SKM-1 (cell line): ENCODE results near the gene HDAC11.
"Not testable (repeated sequence)": the region's sequence is repeated elsewhere in the genome, so short reads cannot be mapped to it uniquely, and the experiment has no call there.

ENCODE experiments used
- DNase-seq: peaks from one replicate; lab custom pipeline; 2025; ENCODE audit not compliant: unreplicated experiment; lab: John Stamatoyannopoulos, UW

HDAC11 gene

GRCh38 chr3:13492976-13493866 lies 13.1 kb downstream of the HDAC11 start:
- no peak for DNase-seq

- DNase-seq, result no peak
Measured at GRCh38 chr3:13493867-13494441, 13.8 kb downstream of the HDAC11 start.

- peak; percentile 13 for DNase-seq
Measured at GRCh38 chr3:13494463-13495350, 14.6 kb downstream of the HDAC11 start.

- no peak for DNase-seq
Measured at GRCh38 chr3:13495351-13495813, 15.3 kb downstream of the HDAC11 start.

- peak; percentile 80 for DNase-seq
Measured at GRCh38 chr3:13495921-13496723, 16.0 kb downstream of the HDAC11 start.

- no peak for DNase-seq
Measured at GRCh38 chr3:13496879-13497278, 16.8 kb downstream of the HDAC11 start.

- DNase-seq, result no peak
Measured at GRCh38 chr3:13497386-13497785, 17.3 kb downstream of the HDAC11 start.

GRCh38 chr3:13498354-13499060 lies 18.4 kb downstream of the HDAC11 start:
- no peak for DNase-seq

- DNase-seq, result not testable (repeated sequence)
Measured at GRCh38 chr3:13499246-13499645, 19.1 kb downstream of the HDAC11 start.

GRCh38 chr3:13500133-13500885 lies 20.2 kb downstream of the HDAC11 start:
- DNase-seq, result no peak

- DNase-seq, result no peak
Measured at GRCh38 chr3:13501056-13501455, 20.9 kb downstream of the HDAC11 start.

- DNase-seq, result no peak
Measured at GRCh38 chr3:13501521-13501920, 21.4 kb downstream of the HDAC11 start.

GRCh38 chr3:13501958-13502790 lies 22.1 kb downstream of the HDAC11 start:
- DNase-seq, result no peak

GRCh38 chr3:13502791-13503060 lies 22.6 kb downstream of the HDAC11 start:
- DNase-seq, result no peak

- no peak for DNase-seq
Measured at GRCh38 chr3:13504161-13504831, 24.2 kb downstream of the HDAC11 start.

- no peak for DNase-seq
Measured at GRCh38 chr3:13505147-13506130, 25.3 kb downstream of the HDAC11 start.

- no peak for DNase-seq
Measured at GRCh38 chr3:13506239-13506638, 26.1 kb downstream of the HDAC11 start.
